HepG2 (cell line): ENCODE results near the gene BMI1. TPM values are rescaled to one million over a fixed set of nuclear protein-coding genes. Genes with fewer than 3 reads are reported as not detected.

Experiments
- FOXO1 ChIP-seq: sonication (generic); formaldehyde crosslinking; IDR thresholded peaks from 2 replicates; pipeline ENCODE4 v1.4.0; 2020; ENCODE audit warnings: missing genetic modification reagents
- GLI4 ChIP-seq: sonication (generic); formaldehyde crosslinking; IDR thresholded peaks from 2 replicates; pipeline ENCODE4 v1.5.1; 2020; ENCODE audit warnings: missing genetic modification reagents, mild to moderate bottlenecking, moderate library complexity, borderline replicate concordance
- HOXA9 ChIP-seq: sonication (generic); formaldehyde crosslinking; IDR thresholded peaks from 2 replicates; pipeline ENCODE4 v1.8.1; 2022; ENCODE audit warnings: missing genetic modification reagents, mild to moderate bottlenecking, moderate library complexity, borderline replicate concordance
- MAZ ChIP-seq, 2 experiments: sonication (generic) in 1 of 2; formaldehyde crosslinking in 1 of 2; IDR thresholded peaks; 2 replicates each; pipeline versions ENCODE4 v1.5.0 to v1.6.1; 2012 to 2020; ENCODE audit warnings: low read depth in 2 of 2, mild to moderate bottlenecking in 2 of 2, borderline replicate concordance in 1 of 2, improper control_type of control experiment in 1 of 2, low read length in 1 of 2, missing genetic modification reagents in 1 of 2, moderate library complexity in 1 of 2
- MIER2 ChIP-seq: IDR thresholded peaks from 2 replicates; pipeline ENCODE4 v1.6.1; 2016; ENCODE audit warnings: missing biosample characterization, missing genetic modification reagents
- MYC ChIP-seq: sonication (generic); formaldehyde crosslinking; IDR thresholded peaks from 2 replicates; pipeline ENCODE4 v1.9.0; 2021; ENCODE audit warnings: missing genetic modification reagents, borderline replicate concordance
- MZF1 ChIP-seq: sonication (generic); formaldehyde crosslinking; IDR thresholded peaks from 2 replicates; pipeline ENCODE4 v1.8.1; 2023; ENCODE audit warnings: mild to moderate bottlenecking, missing genetic modification reagents, borderline replicate concordance
- NCOA5 ChIP-seq: sonication (generic); formaldehyde crosslinking; IDR thresholded peaks from 2 replicates; pipeline ENCODE4 v1.4.0; 2020; ENCODE audit warnings: missing genetic modification reagents
- NFYC ChIP-seq: IDR thresholded peaks from 2 replicates; pipeline ENCODE4 v1.6.1; 2016; ENCODE audit warnings: missing genetic modification reagents, missing compliant biosample characterization
- PHF20 ChIP-seq: sonication (generic); formaldehyde crosslinking; IDR thresholded peaks from 2 replicates; pipeline ENCODE4 v1.5.0; 2020; ENCODE audit warnings: mild to moderate bottlenecking, missing genetic modification reagents
- PRPF4 ChIP-seq: fragments of 200-400 bp; formaldehyde crosslinking; IDR thresholded peaks from 2 replicates; pipeline ENCODE4 v1.6.1; 2016; ENCODE audit warnings: low read length, low read depth; ENCODE audit not compliant: poor library complexity, severe bottlenecking
- RORA ChIP-seq: sonication (generic); formaldehyde crosslinking; IDR thresholded peaks from 2 replicates; pipeline ENCODE4 v1.5.0; 2020; ENCODE audit warnings: mild to moderate bottlenecking, missing genetic modification reagents, moderate library complexity
- SAFB2 ChIP-seq: sonication (generic); formaldehyde crosslinking; IDR thresholded peaks from 2 replicates; pipeline ENCODE4 v1.5.1; 2020; ENCODE audit warnings: missing genetic modification reagents, low read depth, mild to moderate bottlenecking, borderline replicate concordance
- YY1 ChIP-seq: IDR thresholded peaks from 2 replicates; pipeline ENCODE4 v1.6.1; 2011; ENCODE audit warnings: low read length, low read depth, moderate library complexity, mild to moderate bottlenecking; ENCODE audit not compliant: insufficient read depth, insufficient replicate concordance
- ZKSCAN5 ChIP-seq: sonication (generic); formaldehyde crosslinking; IDR thresholded peaks from 2 replicates; pipeline ENCODE4 v1.5.1; 2020; ENCODE audit warnings: mild to moderate bottlenecking, missing genetic modification reagents
- ZMAT3 ChIP-seq: sonication (generic); formaldehyde crosslinking; conservative IDR thresholded peaks from 2 replicates; pipeline ENCODE4 v1.7.0; 2021; ENCODE audit warnings: missing genetic modification reagents
- ZMYM4 ChIP-seq: sonication (generic); formaldehyde crosslinking; IDR thresholded peaks from 2 replicates; pipeline ENCODE4 v1.8.1; 2023; ENCODE audit warnings: mild to moderate bottlenecking, missing genetic modification reagents
- ZNF296 ChIP-seq: sonication (generic); formaldehyde crosslinking; conservative IDR thresholded peaks from 2 replicates; pipeline ENCODE4 v1.5.0; 2020; ENCODE audit warnings: mild to moderate bottlenecking, missing genetic modification reagents
- ZNF501 ChIP-seq: sonication (generic); formaldehyde crosslinking; IDR thresholded peaks from 2 replicates; pipeline ENCODE4 v1.5.1; 2020; ENCODE audit warnings: mild to moderate bottlenecking, moderate library complexity, missing genetic modification reagents
- ZNF563 ChIP-seq: sonication (generic); formaldehyde crosslinking; IDR thresholded peaks from 2 replicates; pipeline ENCODE4 v1.8.0; 2022; ENCODE audit warnings: mild to moderate bottlenecking, moderate library complexity, missing genetic modification reagents
- ZSCAN21 ChIP-seq: sonication (generic); formaldehyde crosslinking; IDR thresholded peaks from 2 replicates; pipeline ENCODE4 v1.8.0; 2022; ENCODE audit warnings: mild to moderate bottlenecking, missing genetic modification reagents, moderate library complexity, borderline replicate concordance
- ZSCAN31 ChIP-seq: sonication (generic); formaldehyde crosslinking; IDR thresholded peaks from 2 replicates; pipeline ENCODE4 v1.5.0; 2020; ENCODE audit warnings: low read depth, mild to moderate bottlenecking, missing genetic modification reagents
- polyA plus RNA-seq, 8 experiments: library from polyadenylated mRNA; depleted of rRNA in 3 of 8; stranded (reverse) in 7 of 8; unstranded in 1 of 8; fragments of >200 nt; fragmentation: Illumina TruSeq in 4 of 8; extraction: Trizol in 4 of 8; gene quantifications; 2 replicates each; pipeline versions ENCODE4 v1.2.1 to v1.2.3, GENCODE V29; 2011 to 2016; ENCODE audit warnings: low read depth in 4 of 8, missing spikeins in 1 of 8, mixed read lengths in 1 of 8; ENCODE audit not compliant: insufficient read depth in 1 of 8
- total RNA-seq, 5 experiments: library from RNA; depleted of rRNA; stranded (reverse); fragments of >200 nt; fragmentation: Illumina TruSeq; extraction: Trizol; gene quantifications; 2 replicates each; pipeline ENCODE4 v1.2.3, GENCODE V29; 2016; ENCODE audit warnings: low read depth in 1 of 5
- TF ChIP-seq, protein P1 (sequence below): IDR thresholded peaks from 2 replicates; pipeline ENCODE4 v1.6.1; 2016; ENCODE audit warnings: low read depth
- TF ChIP-seq, protein P2 (sequence below): sonication (generic); formaldehyde crosslinking; IDR thresholded peaks from 2 replicates; pipeline ENCODE4 v1.4.0; 2020; ENCODE audit warnings: mild to moderate bottlenecking, missing genetic modification reagents

Gene BMI1
- total and polyA plus RNA-seq, 2 of the 13 experiments (the other 11 are each of a cell fraction or from before 2014, with no cell fraction given): 30.5 to 44.0 TPM

DNA sequence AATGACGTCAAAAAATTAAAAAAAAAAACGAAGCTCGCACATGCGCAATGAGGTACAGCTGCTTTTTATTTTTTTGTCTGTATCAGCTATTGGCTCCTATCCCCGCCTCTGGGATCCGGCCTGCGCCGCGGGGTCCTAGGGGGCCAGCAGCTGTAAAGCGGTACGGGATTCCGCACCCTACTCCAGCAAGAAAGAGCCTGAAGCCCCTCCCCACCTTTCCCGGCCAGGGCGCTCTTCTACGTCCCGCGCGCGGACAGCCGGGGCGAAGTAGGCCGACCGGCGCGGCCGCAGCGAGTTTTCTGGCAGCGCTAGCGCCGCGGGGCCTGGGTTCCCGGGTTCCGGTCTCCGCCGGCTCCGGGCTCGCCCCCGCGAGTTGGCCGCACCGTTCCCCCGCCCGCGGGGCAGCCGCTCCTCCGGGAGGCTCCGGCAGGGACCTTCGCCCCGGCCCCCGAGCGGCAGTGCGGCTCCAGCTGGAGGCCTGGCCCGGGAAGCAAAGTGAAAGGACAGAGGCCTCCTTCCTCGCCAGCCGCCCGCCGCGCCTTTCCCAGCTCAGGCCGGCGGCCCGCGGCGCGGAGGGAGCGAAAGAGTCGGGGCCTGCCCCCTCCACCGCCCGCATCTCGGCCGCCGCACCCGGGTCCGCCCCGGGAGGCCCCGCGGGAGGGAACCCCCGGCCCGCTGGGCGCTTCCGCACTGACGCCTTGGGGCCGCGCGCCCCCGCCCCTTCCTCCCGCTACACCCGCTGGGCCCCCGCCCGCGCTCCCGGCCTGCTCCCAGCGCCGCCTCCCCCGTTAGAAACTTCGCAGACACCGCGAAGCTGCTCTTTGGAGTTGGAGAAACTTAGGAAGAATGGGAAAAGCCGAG, 19.7 kb downstream of the BMI1 start (continued):
- 0 out of 2 replicates have a peak, but pooled peaks have one; percentile 17 for TF ChIP-seq ZMAT3 (CRISPR knock-in tag)
- TF ChIP-seq MAZ (IDR thresholded peaks at IDR 0.05; ENCODE audit: borderline replicate concordance, low read depth, low read length): no peak
- TF ChIP-seq MAZ (CRISPR knock-in tag; IDR thresholded peaks at IDR 0.05; ENCODE audit: low read depth): peak; percentile 72
- no peak for TF ChIP-seq GLI4 (CRISPR knock-in tag)
- peak; percentile 43; the same call in 1 of the 2 replicates for TF ChIP-seq SAFB2 (CRISPR knock-in tag)
- TF ChIP-seq, protein P1, sequence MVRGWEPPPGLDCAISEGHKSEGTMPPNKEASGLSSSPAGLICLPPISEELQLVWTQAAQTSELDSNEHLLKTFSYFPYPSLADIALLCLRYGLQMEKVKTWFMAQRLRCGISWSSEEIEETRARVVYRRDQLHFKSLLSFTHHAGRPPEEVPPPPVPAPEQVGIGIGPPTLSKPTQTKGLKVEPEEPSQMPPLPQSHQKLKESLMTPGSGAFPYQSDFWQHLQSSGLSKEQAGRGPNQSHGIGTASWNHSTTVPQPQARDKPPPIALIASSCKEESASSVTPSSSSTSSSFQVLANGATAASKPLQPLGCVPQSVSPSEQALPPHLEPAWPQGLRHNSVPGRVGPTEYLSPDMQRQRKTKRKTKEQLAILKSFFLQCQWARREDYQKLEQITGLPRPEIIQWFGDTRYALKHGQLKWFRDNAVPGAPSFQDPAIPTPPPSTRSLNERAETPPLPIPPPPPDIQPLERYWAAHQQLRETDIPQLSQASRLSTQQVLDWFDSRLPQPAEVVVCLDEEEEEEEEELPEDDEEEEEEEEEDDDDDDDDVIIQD: peak; percentile 76; the same call in 1 of the 2 replicates
- TF ChIP-seq ZNF501 (CRISPR knock-in tag): no peak
- TF ChIP-seq PRPF4: no peak
- TF ChIP-seq MZF1: no peak
- TF ChIP-seq ZNF563 (CRISPR knock-in tag): peak; percentile 82; the same call in 1 of the 2 replicates
- peak; percentile 29; the same call in 1 of the 2 replicates for TF ChIP-seq ZSCAN31 (CRISPR knock-in tag)
- peak; percentile 49; the same call in 1 of the 2 replicates for TF ChIP-seq HOXA9 (CRISPR knock-in tag)
- TF ChIP-seq PHF20 (CRISPR knock-in tag): no peak
- TF ChIP-seq, protein P2, sequence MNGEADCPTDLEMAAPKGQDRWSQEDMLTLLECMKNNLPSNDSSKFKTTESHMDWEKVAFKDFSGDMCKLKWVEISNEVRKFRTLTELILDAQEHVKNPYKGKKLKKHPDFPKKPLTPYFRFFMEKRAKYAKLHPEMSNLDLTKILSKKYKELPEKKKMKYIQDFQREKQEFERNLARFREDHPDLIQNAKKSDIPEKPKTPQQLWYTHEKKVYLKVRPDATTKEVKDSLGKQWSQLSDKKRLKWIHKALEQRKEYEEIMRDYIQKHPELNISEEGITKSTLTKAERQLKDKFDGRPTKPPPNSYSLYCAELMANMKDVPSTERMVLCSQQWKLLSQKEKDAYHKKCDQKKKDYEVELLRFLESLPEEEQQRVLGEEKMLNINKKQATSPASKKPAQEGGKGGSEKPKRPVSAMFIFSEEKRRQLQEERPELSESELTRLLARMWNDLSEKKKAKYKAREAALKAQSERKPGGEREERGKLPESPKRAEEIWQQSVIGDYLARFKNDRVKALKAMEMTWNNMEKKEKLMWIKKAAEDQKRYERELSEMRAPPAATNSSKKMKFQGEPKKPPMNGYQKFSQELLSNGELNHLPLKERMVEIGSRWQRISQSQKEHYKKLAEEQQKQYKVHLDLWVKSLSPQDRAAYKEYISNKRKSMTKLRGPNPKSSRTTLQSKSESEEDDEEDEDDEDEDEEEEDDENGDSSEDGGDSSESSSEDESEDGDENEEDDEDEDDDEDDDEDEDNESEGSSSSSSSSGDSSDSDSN (CRISPR knock-in tag): peak; percentile 97
- TF ChIP-seq MIER2 (CRISPR knock-in tag): no peak
- no peak for TF ChIP-seq NCOA5
- TF ChIP-seq NFYC (CRISPR knock-in tag): peak; percentile 22; the same call in 1 of the 2 replicates
- peak; percentile 41 for TF ChIP-seq YY1
- TF ChIP-seq FOXO1: no peak
- TF ChIP-seq MYC (CRISPR knock-in tag): peak; percentile 24
- peak; percentile 41 for TF ChIP-seq ZSCAN21
- 0 out of 2 replicates have a peak, but pooled peaks have one; percentile 44 for TF ChIP-seq RORA (CRISPR knock-in tag)
- TF ChIP-seq ZMYM4 (CRISPR knock-in tag): peak; percentile 13; the same call in 1 of the 2 replicates
- TF ChIP-seq ZKSCAN5 (CRISPR knock-in tag): no peak
- no peak for TF ChIP-seq ZNF296
